Tibial nerve (tissue), 4 donors: ENCODE data around the gene LRRC3C.
A peak's percentile ranks its signal among the peaks of the same experiment; 100 is the strongest.

Experiments
- EP300 ChIP-seq, 2 donors: sonication (generic); formaldehyde crosslinking; IDR thresholded peaks; one replicate each; pipeline ENCODE4 v1.6.1; 2017; ENCODE audit warnings: antibody characterized with exemption in 2 of 2, mild to moderate bottlenecking in 1 of 2
- POLR2A ChIP-seq, 2 donors: fragments of 450-650 bp; IDR thresholded peaks; one replicate each; pipeline ENCODE4 v1.6.1; 2017; ENCODE audit warnings: antibody characterized with exemption in 2 of 2, mild to moderate bottlenecking in 2 of 2, moderate library complexity in 2 of 2
- TF ChIP-seq, protein P1 (sequence below), 5 experiments: fragments of 200-600 bp in 3 of 5; fragments of 450-650 bp in 2 of 5; sonication (generic) in 3 of 5; IDR thresholded peaks; one replicate each; pipeline ENCODE4 v1.5.1; 2016 to 2019; ENCODE audit warnings: antibody characterized with exemption in 5 of 5, mild to moderate bottlenecking in 3 of 5, moderate library complexity in 2 of 5

DNA sequence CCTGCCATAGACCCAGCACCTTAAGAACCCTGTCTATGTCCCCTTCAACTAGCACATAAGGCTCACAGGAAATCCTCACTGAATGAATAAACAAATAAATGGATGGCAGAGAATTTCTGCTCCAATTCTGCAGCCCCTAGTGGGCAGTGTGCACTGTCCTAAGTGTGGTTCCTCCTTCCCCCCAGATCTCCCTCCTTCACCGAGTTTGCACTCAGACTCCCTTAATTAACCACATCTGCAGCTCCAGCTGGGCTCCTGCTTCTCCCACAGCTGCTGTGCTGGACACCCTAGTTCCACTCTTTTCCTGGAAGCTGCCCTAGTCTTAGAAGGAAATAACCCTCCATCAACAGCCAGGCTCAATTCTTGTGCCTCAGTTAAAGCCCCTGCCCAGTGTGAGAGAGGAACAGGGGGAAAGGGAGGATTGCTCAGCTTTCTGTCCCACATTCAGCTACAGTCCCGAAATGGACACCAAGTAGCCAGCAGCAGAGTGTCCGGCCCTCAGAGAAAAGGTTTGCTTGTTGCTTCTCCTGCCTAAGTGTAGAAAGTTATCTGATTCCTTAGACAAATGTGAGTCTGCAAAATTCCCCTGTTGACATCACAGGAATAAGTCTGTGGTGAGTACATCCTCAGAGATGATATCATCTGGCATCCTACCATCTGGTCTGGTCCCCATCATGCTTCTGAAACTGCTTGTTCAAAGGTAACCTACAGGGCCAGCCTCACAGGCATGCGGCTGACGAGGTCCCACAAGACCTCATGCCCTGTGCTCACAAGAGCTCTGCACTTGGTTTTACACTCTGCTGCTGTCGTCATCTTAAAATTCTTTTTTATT, 12.3 kb downstream of the LRRC3C start:
- no peak for TF ChIP-seq POLR2A (IDR thresholded peaks at IDR 0.05)
- TF ChIP-seq, protein P1, sequence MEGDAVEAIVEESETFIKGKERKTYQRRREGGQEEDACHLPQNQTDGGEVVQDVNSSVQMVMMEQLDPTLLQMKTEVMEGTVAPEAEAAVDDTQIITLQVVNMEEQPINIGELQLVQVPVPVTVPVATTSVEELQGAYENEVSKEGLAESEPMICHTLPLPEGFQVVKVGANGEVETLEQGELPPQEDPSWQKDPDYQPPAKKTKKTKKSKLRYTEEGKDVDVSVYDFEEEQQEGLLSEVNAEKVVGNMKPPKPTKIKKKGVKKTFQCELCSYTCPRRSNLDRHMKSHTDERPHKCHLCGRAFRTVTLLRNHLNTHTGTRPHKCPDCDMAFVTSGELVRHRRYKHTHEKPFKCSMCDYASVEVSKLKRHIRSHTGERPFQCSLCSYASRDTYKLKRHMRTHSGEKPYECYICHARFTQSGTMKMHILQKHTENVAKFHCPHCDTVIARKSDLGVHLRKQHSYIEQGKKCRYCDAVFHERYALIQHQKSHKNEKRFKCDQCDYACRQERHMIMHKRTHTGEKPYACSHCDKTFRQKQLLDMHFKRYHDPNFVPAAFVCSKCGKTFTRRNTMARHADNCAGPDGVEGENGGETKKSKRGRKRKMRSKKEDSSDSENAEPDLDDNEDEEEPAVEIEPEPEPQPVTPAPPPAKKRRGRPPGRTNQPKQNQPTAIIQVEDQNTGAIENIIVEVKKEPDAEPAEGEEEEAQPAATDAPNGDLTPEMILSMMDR (IDR thresholded peaks at IDR 0.05) = peak in 2 of 5 experiments; percentile 4 to 11
- TF ChIP-seq EP300 (IDR thresholded peaks at IDR 0.05) = no peak
